GM19468 (cell line): ENCODE measurements around the gene SIX5.
A peak's percentile ranks its signal among the peaks of the same experiment; 100 is the strongest.

Experiments
- ATAC-seq: cut with Tn5 transposase; IDR thresholded peaks from one replicate; pipeline ENCODE4 v1.9.1; 2021; ENCODE audit warnings: mild to moderate bottlenecking, moderate library complexity, moderate number of reproducible peaks; ENCODE audit not compliant: unreplicated experiment; ENCODE audit errors: extremely low read depth

Gene SIX5

GRCh38 chr19:45717131-45717982 lies 51.7 kb downstream of the SIX5 start:
- peak; percentile 74 for ATAC-seq

GRCh38 chr19:45716359-45717130 lies 52.5 kb downstream of the SIX5 start:
- ATAC-seq, result no peak

GRCh38 chr19:45715139-45715538 lies 53.9 kb downstream of the SIX5 start:
- no peak for ATAC-seq
